HG03469 (cell line): ENCODE measurements around the gene MXRA5.
"Not testable (repeated sequence)": the region's sequence is repeated elsewhere in the genome, so short reads cannot be mapped to it uniquely, and the experiment has no call there.

Experiments
- ATAC-seq: cut with Tn5 transposase; IDR thresholded peaks from one replicate; pipeline ENCODE4 v1.9.1; 2021; ENCODE audit warnings: mild to moderate bottlenecking, moderate library complexity, moderate number of reproducible peaks; ENCODE audit not compliant: unreplicated experiment

Gene MXRA5

DNA sequence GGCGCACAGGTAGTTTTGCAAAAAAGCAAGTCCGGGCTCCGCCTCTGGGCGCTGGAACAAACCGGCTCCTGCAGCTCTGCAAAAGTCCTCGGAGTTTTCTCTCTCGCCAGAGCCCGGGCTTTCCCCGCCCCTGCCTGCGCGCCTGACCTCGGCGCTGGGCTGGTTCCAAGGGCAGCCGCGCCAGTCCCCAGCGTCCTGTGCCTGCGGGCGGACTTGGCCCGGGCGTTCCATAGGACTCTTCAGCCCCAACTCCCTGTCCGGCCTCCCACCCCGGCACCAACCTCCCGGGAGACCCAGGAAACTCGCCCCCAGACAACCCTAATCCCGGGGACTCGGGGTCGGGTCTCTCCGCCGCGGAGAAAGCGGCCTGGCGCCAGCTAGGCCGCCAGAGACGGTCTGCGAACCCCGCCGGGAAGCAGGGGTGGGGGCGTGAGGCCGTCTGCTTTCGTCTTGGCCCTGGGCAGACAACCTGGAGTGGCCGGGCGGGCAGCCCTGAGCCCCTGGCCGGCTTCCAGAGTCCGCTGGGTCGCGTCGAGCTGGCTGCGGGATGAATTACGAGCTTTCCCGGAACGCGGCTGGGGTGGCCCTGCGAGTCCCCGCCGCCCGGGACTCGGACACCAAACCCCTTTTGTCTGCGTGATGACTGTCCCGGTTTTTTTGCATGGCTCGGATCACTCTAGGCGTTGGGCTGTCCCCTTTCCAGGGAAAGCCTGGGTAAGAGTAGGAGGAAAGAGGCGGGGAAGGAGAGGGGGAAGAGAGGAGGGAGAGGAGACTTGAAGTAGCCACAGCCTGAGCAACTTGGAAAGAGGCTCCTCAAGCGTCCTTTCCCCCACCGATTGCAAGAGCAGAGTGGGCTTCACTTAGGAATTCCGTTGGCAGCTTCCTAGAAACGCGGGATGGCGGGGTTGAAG, 916 bp downstream of the MXRA5 start:
- no peak for ATAC-seq

DNA sequence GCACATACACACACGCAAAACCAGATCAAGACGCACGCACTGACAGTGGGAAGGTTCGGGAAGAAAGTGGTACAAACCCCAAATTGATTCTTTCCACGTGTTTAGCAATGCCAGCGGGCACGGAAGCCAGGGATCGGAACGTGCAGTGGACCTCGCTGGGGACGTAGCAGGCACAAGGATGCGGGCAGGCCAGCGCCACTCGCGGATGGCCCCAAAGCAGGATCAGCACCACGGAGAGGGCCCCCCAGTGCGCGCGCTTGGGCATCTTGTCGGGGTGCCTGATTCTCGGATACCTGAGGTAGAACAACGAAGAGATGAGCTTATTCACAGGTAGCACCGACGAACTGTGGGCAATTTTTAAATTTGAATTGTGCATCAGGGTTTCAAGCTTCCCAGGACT, 2.9 kb downstream of the MXRA5 start:
- not testable (repeated sequence) for ATAC-seq

DNA sequence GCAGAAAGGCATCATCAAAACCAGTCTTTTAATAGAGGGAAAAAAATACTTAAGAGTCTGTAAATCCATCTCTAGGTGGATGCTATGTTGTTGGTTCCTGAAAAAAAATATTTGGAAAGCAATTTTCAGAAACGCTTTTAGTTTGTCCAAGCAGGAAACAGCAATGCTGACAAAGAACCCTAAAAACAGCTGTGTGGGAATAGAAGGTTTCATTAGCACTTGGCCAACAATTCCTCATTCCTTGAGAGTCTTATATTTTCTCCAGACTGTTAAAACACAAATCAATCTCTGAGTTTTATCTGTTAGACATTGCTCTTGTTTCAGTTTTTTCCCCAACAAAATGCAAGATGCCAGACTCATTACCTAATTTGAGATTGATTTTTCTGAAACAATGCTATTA, 6.4 kb downstream of the MXRA5 start:
- ATAC-seq, result no peak

DNA sequence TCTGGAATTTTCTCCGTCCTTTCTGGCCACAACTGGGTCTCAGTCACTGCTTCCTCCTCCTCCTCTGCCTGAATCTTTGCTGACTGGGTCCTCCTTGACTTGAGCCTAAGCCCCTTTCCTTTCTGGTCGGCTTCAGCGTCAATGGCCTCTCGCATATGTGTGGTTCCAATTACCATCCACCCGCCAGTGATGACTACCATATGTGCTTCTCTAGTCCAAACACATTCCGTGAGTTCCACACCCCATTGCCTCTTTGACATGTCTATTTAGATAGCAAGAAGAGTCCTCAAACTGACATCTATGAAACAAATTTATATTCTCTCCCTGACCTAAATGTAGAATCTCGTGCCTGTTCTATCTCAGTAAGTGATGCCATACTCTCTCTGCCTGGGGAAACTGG, 19.8 kb downstream of the MXRA5 start:
- no peak for ATAC-seq

DNA sequence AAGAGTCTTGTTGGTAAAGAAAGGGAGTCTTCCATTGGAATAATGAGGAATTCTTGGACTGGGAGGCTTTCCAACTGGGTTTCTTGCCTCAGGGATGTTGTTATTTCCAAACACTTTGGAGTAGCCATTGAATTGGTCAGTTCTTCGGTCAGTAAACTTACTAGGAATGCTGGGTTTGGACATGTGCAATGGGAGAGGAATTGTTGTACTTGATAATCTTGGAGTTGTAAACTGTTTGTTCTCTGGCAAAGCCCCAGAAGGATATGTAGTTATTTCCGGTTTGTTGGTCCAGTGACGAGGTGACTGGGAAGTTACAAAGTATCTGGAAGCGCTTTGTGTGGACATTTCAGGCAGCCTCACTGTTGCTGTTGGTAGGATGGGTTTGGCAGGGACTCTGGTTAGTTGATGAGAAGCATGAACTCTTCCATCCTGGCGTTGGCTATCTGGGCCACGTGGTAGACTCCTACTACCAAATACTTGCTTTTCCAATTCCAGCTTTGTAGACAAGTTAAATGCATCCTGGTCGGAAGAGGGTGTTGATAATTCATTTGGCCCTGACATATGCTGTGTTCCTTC, 25.9 kb downstream of the MXRA5 start:
- ATAC-seq, result no peak

DNA sequence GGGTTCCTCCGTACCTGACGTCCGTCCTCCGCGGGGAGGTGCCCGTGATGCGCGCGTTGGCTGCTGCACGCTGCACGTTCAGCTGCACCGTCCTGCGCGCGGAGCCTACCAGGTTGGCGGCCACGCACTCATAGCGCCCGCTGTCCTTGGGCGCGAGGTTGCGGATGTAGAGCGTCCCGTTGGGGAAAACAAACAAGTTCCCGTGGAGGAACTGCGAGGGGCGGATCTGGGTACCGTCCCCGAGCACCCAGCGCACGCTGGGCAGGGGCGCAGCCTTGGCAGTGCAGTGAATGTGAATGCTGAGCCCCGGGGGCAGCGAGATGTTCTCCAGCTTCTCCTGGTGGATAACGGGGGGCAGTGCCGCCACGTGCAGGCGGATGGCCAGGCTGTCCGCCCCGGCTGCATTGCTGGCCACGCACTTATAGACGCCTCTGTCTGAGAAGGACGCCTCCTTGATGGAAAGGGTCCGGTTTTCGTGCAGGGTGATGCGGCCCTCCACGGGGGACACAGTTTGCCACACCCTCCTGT, 29.2 kb downstream of the MXRA5 start:
- ATAC-seq, result no peak

DNA sequence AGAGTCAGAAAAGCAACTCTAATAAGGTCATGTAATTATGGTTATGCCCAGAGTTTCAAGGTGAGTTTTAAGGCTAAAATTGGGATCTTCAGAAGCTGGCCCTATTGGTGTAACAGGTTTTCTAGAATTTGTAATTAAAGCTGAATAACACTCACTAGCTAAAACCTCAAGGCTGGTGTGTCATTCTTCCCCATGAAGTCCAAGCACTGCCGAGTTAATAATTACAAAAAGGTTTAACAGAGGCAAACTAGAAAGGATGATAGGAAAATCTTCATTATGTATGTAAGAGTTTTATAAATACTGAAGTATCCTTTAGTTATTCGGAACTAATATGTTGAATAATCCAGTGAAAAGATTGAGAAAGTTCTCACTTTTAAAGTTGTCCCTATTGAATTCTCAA, 34.3 kb downstream of the MXRA5 start:
- ATAC-seq, result no peak

DNA sequence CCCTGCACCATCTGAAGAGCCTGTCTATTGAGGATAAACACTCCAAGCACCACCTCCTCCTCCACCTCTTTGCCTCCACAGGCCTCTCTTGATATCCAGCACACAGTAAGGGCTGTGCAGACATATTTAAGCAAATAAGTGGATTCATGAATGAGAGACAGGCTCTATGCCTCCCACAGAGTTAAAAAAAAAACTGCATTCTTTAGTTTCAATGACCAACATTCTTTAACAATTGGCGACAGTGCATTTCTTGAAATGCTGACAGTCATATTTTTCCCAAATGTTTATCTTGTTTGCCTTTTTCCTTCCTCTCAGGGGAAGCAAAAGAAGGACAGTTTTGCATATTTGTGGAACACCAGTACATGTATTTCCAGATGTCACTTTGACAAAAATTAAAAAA, 38.6 kb downstream of the MXRA5 start:
- ATAC-seq, result no peak

DNA sequence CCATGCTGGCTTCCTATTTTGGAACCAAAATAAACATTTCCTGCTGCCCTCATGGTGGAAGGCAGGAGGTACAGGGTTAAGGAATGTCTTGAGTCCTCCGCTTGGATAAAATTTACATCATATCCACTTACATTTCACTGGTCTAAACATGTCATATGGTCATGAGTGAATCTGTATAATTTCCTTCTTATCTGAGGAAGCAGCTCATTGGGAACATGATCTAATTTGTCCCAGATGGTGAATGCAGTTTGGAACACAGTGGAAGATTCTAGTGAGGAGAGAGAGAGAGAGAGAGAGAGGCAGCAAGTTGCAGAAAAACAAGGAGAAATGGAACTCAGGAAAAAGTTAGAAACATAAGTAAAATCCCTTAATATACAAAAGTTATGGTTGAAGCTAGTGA, 46.8 kb downstream of the MXRA5 start:
- ATAC-seq, result no peak

DNA sequence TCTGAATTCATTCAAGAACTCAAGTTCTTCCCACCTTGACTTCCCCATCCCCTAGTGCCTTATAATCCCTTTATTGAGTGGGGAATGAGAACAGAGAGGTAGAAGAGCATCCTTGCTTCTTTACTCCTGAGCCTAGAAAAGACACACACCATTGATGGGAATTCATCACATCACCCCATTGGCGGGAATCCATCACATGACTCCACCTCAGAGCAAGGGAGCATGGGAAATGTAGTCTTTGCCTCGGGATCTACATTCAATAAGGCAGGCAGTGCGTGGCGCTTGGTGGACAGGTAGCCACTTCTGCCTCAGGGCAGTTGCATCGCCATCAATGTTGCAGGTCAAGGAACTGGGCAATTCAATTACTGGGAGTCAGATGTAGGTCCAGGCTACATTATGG, 50.7 kb downstream of the MXRA5 start:
- no peak for ATAC-seq

DNA sequence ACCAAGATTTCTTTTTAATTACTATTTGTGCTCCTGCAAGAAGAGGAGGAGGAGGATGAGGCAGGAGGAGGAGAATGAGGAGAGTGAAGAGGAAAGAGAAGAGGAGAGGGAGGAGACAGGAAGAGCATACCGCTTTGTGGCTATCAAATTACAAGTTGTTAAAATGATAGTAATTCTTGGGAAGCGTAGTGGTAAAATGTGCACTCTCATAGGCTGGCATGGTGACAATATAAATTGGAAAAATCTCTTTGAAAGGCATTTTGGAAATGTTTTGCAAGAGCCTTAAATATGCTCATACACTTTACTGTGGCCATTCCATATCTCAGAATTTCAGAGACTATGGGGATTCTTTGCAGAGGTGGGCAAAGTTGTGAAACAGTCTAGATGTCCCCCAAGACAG, 53.2 kb downstream of the MXRA5 start:
- ATAC-seq, result no peak

DNA sequence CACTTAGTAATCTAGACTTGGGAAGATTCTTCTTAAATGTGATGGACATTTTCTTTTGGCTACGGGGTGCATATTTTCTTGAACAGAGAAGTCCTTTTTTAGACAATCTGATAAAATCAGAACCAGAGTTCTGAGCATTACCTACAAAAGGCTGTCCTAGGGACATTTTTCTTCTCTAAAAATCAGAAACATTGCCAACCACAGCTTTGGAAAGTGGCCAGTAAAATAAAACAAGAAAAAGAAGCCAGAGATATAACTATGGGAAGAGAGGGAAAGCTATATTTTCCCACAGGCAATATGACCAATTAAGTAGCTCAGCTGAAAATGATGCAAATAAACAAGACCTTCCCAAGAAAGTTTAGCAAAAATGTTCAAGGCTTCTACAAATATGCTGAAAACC, 55.9 kb downstream of the MXRA5 start:
- ATAC-seq, result no peak

DNA sequence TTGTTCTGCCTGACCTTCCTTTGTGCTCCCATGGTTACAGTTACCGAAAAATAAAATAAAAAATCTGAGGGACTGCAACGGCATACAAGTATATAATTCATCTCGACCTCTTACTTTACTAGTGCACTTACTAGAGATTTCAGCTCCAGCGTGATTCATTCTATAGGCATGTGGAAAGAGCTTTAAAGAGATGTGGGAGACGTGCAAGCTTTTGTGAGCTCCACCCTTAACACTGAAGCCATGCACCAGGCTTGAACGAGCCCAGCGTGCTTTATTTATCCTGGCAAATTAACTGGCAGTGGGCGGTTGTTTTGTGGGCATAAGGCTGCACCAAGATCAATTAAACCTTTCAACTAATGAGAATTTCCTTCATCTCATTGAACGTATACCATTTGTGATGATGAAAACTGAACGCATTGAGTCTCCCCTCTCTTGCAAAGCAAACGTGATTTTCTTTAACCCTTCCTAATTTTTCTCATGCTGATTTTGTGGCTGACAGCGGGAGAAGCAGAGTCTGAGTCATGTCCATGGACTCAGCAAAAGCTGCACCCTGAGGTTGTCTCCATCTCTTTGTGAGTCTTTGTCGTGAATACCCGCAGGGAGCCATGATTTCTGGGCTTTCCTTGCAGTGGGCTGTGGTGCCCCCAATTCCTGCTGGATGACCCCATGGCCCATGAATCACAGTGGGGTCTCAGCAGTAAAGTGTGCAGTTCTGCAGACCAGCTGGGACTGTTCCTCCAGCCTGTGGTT, 60.1 kb downstream of the MXRA5 start:
- ATAC-seq, result no peak

DNA sequence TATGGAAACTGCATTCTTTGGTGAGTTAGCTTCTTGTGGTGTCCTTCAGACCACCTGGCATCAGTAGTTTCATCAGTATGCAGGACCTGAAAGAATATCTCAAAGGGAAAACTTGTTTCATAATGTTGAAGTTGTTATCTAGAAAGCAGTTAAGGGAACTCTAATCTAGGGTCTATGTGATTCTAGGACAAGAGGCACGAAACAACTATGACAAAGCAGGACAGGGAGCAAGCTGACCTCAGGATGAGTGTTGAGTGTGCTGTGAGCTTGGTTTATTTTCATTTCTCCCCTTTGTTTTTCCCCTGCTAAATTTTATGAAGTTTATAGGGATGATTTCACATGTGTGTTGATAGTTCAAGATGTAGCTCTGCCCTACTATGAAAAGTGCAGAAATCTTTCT, 65.7 kb downstream of the MXRA5 start:
- no peak for ATAC-seq

DNA sequence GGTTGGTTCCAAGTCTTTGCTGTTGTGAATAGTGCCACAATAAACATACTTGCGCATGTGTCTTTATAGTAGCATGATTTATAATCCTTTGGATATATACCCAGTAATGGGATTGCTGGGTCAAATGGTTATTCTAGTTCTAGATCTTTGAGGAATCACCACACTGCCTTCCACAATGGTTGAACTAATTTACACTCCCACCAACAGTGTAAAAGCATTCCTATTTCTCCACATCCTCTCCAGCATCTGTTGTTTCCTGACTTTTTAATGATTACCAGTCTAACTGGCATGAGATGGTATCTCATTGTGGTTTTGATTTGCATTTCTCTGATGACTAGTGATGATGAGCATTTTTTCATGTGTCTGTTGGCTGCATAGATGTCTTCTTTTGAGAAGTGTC, 72.8 kb downstream of the MXRA5 start:
- not testable (repeated sequence) for ATAC-seq

DNA sequence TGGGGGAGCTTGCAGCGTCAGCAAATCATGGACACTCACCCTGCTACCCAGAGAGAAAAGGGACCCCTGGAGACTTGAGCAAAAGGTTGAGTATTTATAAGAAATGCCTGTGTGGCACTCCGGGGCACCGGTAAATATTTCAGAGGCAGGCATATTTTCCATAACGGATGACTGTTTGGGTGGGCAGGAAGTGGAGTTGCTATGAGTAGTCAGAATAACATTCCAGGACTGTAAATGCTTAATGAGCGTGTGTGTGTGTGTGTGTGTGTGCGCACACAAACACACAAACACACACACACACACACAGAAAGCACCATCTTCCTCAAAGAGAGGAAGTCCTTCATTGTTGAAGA, 74.6 kb downstream of the MXRA5 start:
- ATAC-seq, result no peak

DNA sequence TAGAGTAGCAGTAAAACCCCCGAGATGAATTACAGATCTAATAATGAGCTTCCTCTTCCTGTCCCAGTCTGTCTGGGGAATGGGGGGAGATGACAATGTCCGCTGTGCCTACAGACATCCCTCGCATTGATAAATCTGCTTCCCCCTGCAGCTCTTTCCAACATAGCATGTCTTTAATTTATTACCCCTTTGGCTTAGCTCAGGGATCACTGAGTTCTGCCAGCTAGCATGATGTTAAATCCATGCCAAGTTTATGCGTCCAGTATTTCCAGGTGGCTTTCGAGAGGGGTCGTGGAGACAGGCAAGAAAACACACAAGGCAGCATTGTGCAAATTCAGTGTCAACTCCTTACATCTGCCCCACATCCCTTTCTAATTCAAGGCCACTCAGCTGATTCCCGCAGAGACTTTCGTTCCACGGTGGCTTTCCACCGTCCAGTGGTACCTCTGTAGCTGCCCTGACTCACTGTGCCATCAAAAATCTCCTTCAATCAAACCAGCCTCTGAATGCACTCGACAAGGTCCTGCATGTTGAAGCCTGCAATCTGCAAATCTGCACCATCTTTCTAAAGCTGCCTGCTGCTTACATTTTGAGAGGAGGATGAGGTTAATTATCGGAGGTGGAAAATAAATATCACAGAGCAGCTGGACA, 75.1 kb downstream of the MXRA5 start:
- no peak for ATAC-seq

DNA sequence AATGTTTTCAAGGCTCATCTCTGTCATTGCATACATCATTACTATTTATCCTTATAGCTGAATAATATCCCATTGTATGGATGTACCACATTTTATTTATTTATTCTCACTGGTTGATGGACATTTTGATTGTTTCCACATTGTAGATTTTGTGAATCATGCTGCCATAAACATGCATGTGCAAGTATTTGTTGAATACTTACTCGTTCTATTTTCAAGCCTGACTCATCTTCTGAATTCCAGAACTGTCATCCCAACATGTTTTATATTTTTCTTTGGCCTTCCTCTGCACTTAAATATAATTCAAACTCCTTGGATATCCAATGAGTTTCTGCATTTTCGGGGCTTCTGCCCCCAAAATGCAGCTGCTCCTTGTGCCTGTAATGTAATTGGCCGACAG, 77.6 kb downstream of the MXRA5 start:
- no peak for ATAC-seq

DNA sequence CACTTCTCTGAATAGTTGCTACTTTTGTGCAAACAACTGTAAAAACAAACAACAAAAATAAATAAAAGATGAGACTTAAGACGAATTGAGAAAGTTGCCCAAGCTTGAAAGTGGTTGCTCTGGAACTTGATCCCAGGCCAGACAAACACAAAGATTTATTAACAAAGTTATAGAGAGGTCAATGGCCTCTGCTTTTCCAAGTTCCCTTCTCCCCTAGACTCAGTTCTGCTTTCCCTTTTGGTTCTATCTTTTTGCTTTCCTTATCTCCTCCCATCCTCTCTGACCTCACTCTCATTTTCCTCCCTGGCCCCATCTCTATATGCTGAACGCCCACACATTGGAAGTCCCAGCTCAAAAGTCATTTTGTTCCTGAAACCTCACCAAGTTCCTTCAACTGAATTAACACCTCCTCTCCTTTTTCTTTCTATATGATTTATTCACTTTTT, 82.7 kb downstream of the MXRA5 start:
- no peak for ATAC-seq

DNA sequence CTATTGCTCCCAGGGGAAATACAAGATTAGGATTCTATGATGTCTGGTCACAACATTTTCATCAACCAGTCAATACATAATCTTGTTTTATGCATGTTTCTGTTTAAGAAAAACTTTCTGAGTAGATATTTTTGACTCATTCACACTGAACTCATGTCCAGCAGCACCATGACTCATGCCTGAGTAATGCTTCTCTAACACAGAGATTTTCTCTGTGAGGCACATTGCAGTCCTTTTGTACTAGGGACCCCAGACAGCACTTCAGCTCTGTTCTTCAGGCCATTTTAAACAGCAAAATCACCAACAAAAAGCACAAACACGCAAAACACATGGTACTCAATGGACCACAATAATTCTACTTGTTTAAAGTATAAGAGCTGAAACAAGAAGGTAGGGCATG, 83.6 kb downstream of the MXRA5 start:
- no peak for ATAC-seq
